ENCODE results near the gene ARID1B. TPM values are rescaled to one million over a fixed set of nuclear protein-coding genes. Genes with fewer than 3 reads are reported as not detected.
"Not testable (repeated sequence)": the region's sequence is repeated elsewhere in the genome, so short reads cannot be mapped to it uniquely, and the experiment has no call there.

ARID1B gene
- total RNA-seq, 1 donor from 2014 or later = 47.3 TPM

DNA sequence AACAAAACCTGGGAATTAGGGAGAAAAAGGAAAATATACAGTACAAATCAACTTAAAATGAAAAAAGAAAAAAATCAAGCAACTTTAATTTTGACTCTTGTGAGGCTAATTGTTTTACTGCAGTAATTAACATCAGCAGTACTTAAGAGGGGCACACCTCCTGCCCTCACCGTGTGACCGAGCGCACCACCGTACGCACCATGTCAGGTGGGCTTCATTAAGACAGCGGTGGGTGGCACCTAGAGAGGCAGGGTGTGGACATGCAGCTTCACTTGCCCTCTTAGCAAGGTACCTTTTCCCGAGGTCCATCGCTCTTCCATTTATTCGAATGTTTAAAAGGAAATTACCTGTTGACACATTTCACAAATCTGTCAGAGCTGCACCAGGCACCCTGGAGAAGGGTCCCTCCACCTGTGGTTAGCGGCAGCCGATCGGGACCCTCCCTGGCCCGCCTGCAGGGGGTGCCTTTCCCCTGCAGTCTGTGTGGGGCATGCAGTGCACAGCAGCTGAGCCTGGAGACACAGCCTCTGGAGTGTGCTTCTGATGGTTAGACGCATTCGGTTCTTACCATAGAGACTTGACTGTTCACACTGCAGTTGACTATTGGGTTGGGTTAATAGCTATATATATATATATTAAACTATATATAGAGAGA lies 362.0 kb downstream of the ARID1B start:
- no peak for DNase-seq (ENCODE audit: low read depth)
- Histone ChIP-seq H3K4me3 (ENCODE audit: low read depth, low read length) (no peak overlapping the region), H3K27me3 (ENCODE audit: control insufficient read depth, insufficient read depth, low read length) (no peaks in the 10 kb centered on the region), H3K36me3 (ENCODE audit: control insufficient read depth, insufficient read depth, low read length) (peaks cover 3% of the 10 kb centered on the region)
- TF ChIP-seq, protein P1, sequence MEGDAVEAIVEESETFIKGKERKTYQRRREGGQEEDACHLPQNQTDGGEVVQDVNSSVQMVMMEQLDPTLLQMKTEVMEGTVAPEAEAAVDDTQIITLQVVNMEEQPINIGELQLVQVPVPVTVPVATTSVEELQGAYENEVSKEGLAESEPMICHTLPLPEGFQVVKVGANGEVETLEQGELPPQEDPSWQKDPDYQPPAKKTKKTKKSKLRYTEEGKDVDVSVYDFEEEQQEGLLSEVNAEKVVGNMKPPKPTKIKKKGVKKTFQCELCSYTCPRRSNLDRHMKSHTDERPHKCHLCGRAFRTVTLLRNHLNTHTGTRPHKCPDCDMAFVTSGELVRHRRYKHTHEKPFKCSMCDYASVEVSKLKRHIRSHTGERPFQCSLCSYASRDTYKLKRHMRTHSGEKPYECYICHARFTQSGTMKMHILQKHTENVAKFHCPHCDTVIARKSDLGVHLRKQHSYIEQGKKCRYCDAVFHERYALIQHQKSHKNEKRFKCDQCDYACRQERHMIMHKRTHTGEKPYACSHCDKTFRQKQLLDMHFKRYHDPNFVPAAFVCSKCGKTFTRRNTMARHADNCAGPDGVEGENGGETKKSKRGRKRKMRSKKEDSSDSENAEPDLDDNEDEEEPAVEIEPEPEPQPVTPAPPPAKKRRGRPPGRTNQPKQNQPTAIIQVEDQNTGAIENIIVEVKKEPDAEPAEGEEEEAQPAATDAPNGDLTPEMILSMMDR (IDR thresholded peaks at IDR 0.05; ENCODE audit: insufficient read depth, low read length, poor library complexity, severe bottlenecking) = peak; percentile 37

DNA sequence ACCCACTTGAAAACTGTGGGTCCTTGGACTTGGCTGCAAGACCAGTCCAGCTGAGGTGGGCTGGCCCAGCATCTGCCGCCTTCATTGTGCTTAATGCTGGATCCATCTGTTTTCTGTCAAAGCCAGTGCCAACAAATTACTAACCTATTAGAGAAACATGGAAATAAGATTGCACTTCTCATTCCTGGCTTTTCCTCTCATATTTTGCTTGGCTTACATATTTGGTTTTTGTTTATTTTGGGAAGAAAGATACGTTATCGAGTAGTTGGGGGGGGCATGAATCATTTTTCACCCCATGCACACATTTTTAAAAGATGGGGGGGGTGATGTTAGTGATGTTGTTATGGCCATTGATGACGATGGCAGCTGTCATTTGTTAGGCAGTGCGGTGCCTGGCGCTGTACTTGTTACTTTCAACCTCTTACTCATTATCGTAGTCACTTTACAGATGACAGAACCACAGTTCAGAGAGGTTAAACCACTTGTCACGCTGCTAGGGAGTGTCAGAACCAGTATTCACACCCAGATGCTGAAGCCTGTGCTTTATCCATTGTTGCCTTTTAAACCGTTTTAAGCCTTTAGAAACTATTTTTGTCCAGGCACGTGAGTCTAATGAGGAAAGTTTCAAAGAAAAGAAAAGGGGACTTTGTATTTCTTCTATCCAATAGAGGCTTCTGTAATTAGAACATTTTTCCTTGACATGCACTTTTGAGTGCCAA lies 366.2 kb downstream of the ARID1B start:
- Histone ChIP-seq H3K36me3 (ENCODE audit: control insufficient read depth, insufficient read depth, low read length) (peaks cover 3% of the 10 kb centered on the region), H3K4me3 (ENCODE audit: low read depth, low read length) (no peak overlapping the region), H3K27me3 (ENCODE audit: control insufficient read depth, insufficient read depth, low read length) (no peaks in the 10 kb centered on the region)
- TF ChIP-seq, protein P1 (IDR thresholded peaks at IDR 0.05; ENCODE audit: insufficient read depth, low read length, poor library complexity, severe bottlenecking) = no peak
- no peak for DNase-seq (ENCODE audit: low read depth)

DNA sequence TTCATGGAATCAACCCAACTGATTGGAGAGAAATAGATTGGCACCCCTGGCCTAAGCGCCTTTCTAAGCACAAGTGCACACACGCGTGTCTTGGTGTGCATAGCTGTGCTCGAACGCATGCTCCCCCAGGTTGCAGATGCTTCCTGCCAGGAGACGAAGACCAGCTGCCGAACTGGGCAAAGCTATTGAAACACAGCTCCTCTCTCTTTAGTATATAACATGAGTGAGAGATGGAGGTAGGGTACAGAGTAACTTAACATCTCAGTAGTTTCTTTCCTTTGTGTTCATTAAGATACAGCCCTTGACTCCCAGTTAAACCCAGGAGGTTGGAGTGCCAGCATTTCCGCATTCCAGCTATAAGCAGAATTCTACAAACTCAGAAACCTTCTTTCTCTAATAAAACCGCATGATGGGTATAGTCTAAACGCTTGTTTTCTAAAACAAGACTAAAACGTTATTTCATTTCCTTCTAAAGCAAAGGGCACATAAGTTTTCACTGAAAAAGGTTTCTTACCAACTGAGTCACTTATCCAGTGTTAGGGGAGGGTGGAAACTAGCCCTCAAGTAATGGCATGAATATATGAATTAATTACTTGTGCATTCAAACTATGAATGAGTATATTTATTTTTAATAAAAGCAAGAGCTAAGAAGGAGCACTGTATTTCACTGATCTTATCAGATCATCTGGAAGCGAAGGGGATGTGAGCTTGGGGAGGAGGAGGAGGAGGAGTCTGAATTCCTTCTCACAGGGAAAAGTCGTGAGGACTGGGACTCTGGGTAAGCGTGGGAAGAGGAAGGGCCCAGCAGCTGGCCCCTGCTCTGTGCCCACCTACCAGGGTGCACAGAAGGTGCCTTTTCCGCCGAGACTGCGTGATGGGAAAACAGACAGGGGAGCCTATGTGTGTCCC lies 367.0 kb downstream of the ARID1B start:
- no peak for DNase-seq (ENCODE audit: low read depth)
- no peak overlapping the region for H3K4me3 ChIP-seq (ENCODE audit: low read depth, low read length)
- TF ChIP-seq, protein P1 (IDR thresholded peaks at IDR 0.05; ENCODE audit: insufficient read depth, low read length, poor library complexity, severe bottlenecking) = no peak
- H3K36me3 ChIP-seq (ENCODE audit: control insufficient read depth, insufficient read depth, low read length) = peaks cover 4% of the 10 kb centered on the region
- no peaks in the 10 kb centered on the region for H3K27me3 ChIP-seq (ENCODE audit: control insufficient read depth, insufficient read depth, low read length)

DNA sequence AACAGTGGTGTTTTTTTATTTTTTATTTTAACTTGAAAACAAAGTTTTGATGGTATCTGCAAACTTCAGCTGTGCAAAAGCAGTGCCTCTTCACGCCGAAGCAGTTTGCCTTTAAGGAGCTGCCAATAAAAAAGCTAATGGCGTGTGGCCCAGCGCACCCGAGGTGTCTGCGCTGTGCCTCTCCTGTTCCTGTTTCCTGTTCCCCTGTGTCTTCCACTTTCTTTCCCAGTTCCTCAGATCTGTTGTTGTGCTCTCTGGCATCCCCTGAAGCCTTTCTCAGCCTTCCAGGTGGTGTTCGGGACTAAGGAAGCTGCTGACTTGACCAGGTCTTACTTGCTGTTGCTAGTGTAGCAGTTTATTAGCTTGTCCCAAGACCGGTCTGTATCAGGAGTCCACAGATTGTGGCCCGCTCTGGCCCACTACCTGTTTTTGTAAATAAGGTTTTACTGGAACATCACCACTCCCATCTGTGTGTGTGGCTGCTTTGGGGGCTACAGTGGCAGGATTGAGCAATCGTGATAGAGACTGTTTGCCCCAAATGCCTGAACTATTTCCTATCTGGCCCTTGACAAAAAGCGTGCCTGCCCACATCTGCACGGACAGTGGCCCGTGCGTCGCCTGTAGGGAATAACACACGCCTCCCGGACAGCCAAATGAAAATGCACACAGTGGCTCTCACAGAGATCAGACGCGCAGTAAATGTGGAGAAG lies 367.8 kb downstream of the ARID1B start:
- TF ChIP-seq, protein P1 (IDR thresholded peaks at IDR 0.05; ENCODE audit: insufficient read depth, low read length, poor library complexity, severe bottlenecking) = no peak
- H3K4me3 ChIP-seq (ENCODE audit: low read depth, low read length) = no peak overlapping the region

DNA sequence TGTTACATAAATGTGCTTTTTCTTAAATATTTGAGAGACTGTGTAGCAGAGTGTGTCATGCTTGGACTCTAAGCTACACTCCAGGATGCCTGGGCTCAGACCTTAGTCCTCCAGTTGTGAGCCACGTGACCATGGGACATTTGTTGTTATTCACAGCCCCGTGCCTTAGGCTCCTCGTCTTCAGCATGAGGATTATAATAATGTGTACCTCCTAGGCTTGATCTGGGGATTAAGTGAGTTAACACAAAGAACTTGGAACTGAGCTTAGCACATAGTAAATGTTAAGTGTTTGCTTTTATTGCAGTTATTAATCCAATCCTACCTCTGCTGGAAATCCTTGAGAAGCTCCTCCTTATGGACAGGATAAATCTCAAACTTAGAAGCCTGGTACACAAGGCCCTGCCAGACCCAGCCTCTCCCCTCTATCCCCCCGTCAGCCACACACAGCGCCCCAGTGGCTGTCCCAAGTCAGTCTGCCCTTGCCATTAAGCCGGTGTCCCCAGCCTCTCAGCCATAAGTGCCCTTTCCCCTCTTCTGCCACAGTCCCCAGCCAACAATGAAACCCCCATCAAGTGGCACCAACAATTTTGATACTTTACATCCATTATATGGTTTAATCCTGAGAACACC lies 368.6 kb downstream of the ARID1B start:
- Histone ChIP-seq H3K4me3 (ENCODE audit: low read depth, low read length) (no peak overlapping the region), H3K27me3 (ENCODE audit: control insufficient read depth, insufficient read depth, low read length) (no peaks in the 10 kb centered on the region), H3K36me3 (ENCODE audit: control insufficient read depth, insufficient read depth, low read length) (peaks cover 1% of the 10 kb centered on the region)
- no peak for DNase-seq (ENCODE audit: low read depth)
- TF ChIP-seq, protein P1 (IDR thresholded peaks at IDR 0.05; ENCODE audit: insufficient read depth, low read length, poor library complexity, severe bottlenecking) = no peak

More for the DNA sequence above, 367.8 kb downstream of the ARID1B start:
- no peak for DNase-seq (ENCODE audit: low read depth)
- Histone ChIP-seq H3K27me3 (ENCODE audit: control insufficient read depth, insufficient read depth, low read length) (no peaks in the 10 kb centered on the region), H3K36me3 (ENCODE audit: control insufficient read depth, insufficient read depth, low read length) (peaks cover 4% of the 10 kb centered on the region)

DNA sequence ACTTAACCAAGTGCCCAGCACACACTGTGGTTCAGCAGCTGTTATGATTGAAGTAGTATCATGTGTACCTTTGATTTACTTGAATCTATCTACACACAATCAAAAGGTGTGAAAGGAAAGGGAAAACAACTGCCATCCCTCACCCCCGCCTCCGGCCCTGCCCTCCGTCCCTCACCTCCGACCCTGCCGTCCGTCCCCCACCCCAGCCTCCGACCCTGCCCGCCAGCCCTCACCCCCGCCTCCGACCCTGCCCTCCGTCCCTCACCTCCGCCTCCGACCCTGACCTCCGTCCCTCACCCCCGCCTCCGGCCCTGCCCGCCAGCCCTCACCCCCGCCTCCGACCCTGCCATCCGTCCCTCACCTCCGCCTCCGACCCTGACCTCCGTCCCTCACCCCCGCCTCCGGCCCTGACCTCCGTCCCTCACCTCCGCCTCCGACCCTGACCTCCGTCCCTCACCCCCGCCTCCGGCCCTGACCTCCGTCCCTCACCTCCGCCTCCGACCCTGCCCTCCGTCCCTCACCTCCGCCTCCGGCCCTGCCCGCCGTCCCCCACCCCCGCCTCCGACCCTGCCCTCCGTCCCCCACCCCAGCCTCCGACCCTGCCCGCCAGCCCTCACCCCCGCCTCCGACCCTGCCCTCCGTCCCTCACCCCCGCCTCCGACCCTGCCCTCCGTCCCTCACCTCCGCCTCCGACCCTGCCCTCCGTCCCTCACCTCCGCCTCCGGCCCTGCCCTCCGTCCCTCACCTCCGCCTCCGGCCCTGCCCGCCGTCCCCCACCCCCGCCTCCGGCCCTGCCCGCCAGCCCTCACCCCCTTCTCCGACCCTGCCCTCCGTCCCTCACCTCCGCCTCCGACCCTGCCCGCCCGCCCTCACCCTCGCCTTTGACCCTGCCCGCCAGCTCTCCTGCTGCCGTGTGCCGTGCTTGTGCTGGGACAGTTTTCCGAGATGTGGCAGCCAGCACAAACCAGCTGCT lies 370.2 kb downstream of the ARID1B start:
- H3K27me3 ChIP-seq (ENCODE audit: control insufficient read depth, insufficient read depth, low read length); DNase-seq (ENCODE audit: low read depth); H3K36me3 ChIP-seq (ENCODE audit: control insufficient read depth, insufficient read depth, low read length); H3K4me3 ChIP-seq (ENCODE audit: low read depth, low read length): not testable (repeated sequence)
